Measurements from ENCODE around the gene PSMD4. TPM values are rescaled to one million over a fixed set of nuclear protein-coding genes. Genes with fewer than 3 reads are reported as not detected.
"Not testable (repeated sequence)": the region's sequence is repeated elsewhere in the genome, so short reads cannot be mapped to it uniquely, and the experiment has no call there.

PSMD4 gene
- total RNA-seq, result 133 and 150 TPM in 2 replicates
- long read RNA-seq, transcript PSMD4-201 (10 exons, 1,333 nt), result minor isoform, 37 of 518 reads
- long read RNA-seq, transcript PSMD4-202 (10 exons, 1,350 nt), result major isoform, 442 of 518 reads
- long read RNA-seq, partial matches to known transcripts, result 6 of 518 reads
- long read RNA-seq, other reads (novel, unspliced or antisense), result 33 of 518 reads

- no peak for TF ChIP-seq CTCF (IDR thresholded peaks at IDR 0.05)
- Mint-ChIP-seq H3K27me3 (ENCODE audit: unreplicated experiment) (no peaks in the 10 kb centered on the region), H3K9me3 (ENCODE audit: unreplicated experiment) (no peaks in the 10 kb centered on the region), H3K27ac (ENCODE audit: unreplicated experiment) (peak within 1 kb of the TSS; percentile 97), H3K4me3 (ENCODE audit: unreplicated experiment) (peak within 1 kb of the TSS; percentile 86), H3K36me3 (ENCODE audit: unreplicated experiment) (peaks cover 8% of the 10 kb centered on the region), H3K4me1 (ENCODE audit: unreplicated experiment) (peaks cover 23% of the 10 kb centered on the region)
- DNase-seq (ENCODE audit: extremely low spot score, unreplicated experiment), result peak; percentile 96
These were observed at the start of gene PSMD4 for GRCh38 chr1:151254217-151255213. PSMD4 (plus strand) TSS chr1:151254734; CDS start chr1:151254783, 49 bp downstream.

- H3K27me3 Mint-ChIP-seq (ENCODE audit: unreplicated experiment); H3K27ac Mint-ChIP-seq (ENCODE audit: unreplicated experiment); H3K9me3 Mint-ChIP-seq (ENCODE audit: unreplicated experiment); DNase-seq (ENCODE audit: extremely low spot score, unreplicated experiment); H3K4me3 Mint-ChIP-seq (ENCODE audit: unreplicated experiment): not testable (repeated sequence)
- H3K36me3 Mint-ChIP-seq (ENCODE audit: unreplicated experiment), result peaks cover 12% of the 10 kb centered on the region
- H3K4me1 Mint-ChIP-seq (ENCODE audit: unreplicated experiment), result peaks cover 20% of the 10 kb centered on the region
These were observed 49.1 kb upstream of the PSMD4 start for GRCh38 chr1:151205381-151205965.

GRCh38 chr1:151210830-151211229 lies 43.7 kb upstream of the PSMD4 start:
- Mint-ChIP-seq H3K27ac (ENCODE audit: unreplicated experiment) (no peak overlapping the region), H3K27me3 (ENCODE audit: unreplicated experiment) (no peaks in the 10 kb centered on the region), H3K4me1 (ENCODE audit: unreplicated experiment) (peaks cover 15% of the 10 kb centered on the region), H3K4me3 (ENCODE audit: unreplicated experiment) (no peak overlapping the region), H3K36me3 (ENCODE audit: unreplicated experiment) (peaks cover 25% of the 10 kb centered on the region), H3K9me3 (ENCODE audit: unreplicated experiment) (no peaks in the 10 kb centered on the region)
- no peak for DNase-seq (ENCODE audit: extremely low spot score, unreplicated experiment)
- no peak for TF ChIP-seq CTCF (IDR thresholded peaks at IDR 0.05)

- H3K4me1 Mint-ChIP-seq (ENCODE audit: unreplicated experiment), result peaks cover 9% of the 10 kb centered on the region
- H3K9me3 Mint-ChIP-seq (ENCODE audit: unreplicated experiment), result no peaks in the 10 kb centered on the region
- H3K27me3 Mint-ChIP-seq (ENCODE audit: unreplicated experiment), result no peaks in the 10 kb centered on the region
- TF ChIP-seq CTCF (IDR thresholded peaks at IDR 0.05), result no peak
- no peak for DNase-seq (ENCODE audit: extremely low spot score, unreplicated experiment)
- H3K27ac Mint-ChIP-seq (ENCODE audit: unreplicated experiment), result peak overlapping the region; percentile 73
- H3K4me3 Mint-ChIP-seq (ENCODE audit: unreplicated experiment), result no peak overlapping the region
- H3K36me3 Mint-ChIP-seq (ENCODE audit: unreplicated experiment), result peaks cover 23% of the 10 kb centered on the region
These were observed 42.4 kb upstream of the PSMD4 start for GRCh38 chr1:151211972-151212705.

- Mint-ChIP-seq H3K27ac (ENCODE audit: unreplicated experiment) (peak overlapping the region; percentile 57), H3K4me1 (ENCODE audit: unreplicated experiment) (peaks cover 10% of the 10 kb centered on the region), H3K4me3 (ENCODE audit: unreplicated experiment) (no peak overlapping the region), H3K36me3 (ENCODE audit: unreplicated experiment) (peaks cover 22% of the 10 kb centered on the region), H3K9me3 (ENCODE audit: unreplicated experiment) (no peaks in the 10 kb centered on the region), H3K27me3 (ENCODE audit: unreplicated experiment) (no peaks in the 10 kb centered on the region)
- TF ChIP-seq CTCF (IDR thresholded peaks at IDR 0.05), result no peak
- no peak for DNase-seq (ENCODE audit: extremely low spot score, unreplicated experiment)
These were observed 41.0 kb upstream of the PSMD4 start for GRCh38 chr1:151213560-151213959.

Data from osteocyte (in vitro differentiated cells).